ENCODE results near the gene PTK6.
A peak's percentile ranks its signal among the peaks of the same experiment; 100 is the strongest.

The PTK6 gene

GRCh38 chr20:63496596-63497120 lies 40.5 kb downstream of the PTK6 start:
- no peak for TF ChIP-seq TSHZ2 (CRISPR knock-in tag; IDR thresholded peaks at IDR 0.05)
- TF ChIP-seq POU6F1 (CRISPR knock-in tag; IDR thresholded peaks at IDR 0.05; ENCODE audit: borderline replicate concordance, low read depth): no peak
- no peak for TF ChIP-seq ESRRG (CRISPR knock-in tag; IDR thresholded peaks at IDR 0.05)
- TF ChIP-seq TCF4 (CRISPR knock-in tag; IDR thresholded peaks at IDR 0.05; ENCODE audit: borderline replicate concordance): no peak
- TF ChIP-seq ISL1 (CRISPR knock-in tag; IDR thresholded peaks at IDR 0.05): no peak
- no peak for TF ChIP-seq PPARA (CRISPR knock-in tag; IDR thresholded peaks at IDR 0.05; ENCODE audit: borderline replicate concordance)
- no peak for TF ChIP-seq SNAI2 (CRISPR knock-in tag; IDR thresholded peaks at IDR 0.05)
- no peak for TF ChIP-seq TOX (CRISPR knock-in tag; IDR thresholded peaks at IDR 0.05; ENCODE audit: borderline replicate concordance)
- no peak for TF ChIP-seq ZC3H10 (CRISPR knock-in tag; IDR thresholded peaks at IDR 0.05)
- no peak for TF ChIP-seq PATZ1 (CRISPR knock-in tag; IDR thresholded peaks at IDR 0.05; ENCODE audit: borderline replicate concordance)
- TF ChIP-seq ZNF565 (CRISPR knock-in tag; conservative IDR thresholded peaks at IDR 0.05; ENCODE audit: low read depth): no peak
- no peak for TF ChIP-seq CSRNP3 (CRISPR knock-in tag; IDR thresholded peaks at IDR 0.05)
- no peak for TF ChIP-seq GLIS3 (CRISPR knock-in tag; IDR thresholded peaks at IDR 0.05)
- TF ChIP-seq ZFP3 (CRISPR knock-in tag; IDR thresholded peaks at IDR 0.05): no peak
- TF ChIP-seq, protein P1, sequence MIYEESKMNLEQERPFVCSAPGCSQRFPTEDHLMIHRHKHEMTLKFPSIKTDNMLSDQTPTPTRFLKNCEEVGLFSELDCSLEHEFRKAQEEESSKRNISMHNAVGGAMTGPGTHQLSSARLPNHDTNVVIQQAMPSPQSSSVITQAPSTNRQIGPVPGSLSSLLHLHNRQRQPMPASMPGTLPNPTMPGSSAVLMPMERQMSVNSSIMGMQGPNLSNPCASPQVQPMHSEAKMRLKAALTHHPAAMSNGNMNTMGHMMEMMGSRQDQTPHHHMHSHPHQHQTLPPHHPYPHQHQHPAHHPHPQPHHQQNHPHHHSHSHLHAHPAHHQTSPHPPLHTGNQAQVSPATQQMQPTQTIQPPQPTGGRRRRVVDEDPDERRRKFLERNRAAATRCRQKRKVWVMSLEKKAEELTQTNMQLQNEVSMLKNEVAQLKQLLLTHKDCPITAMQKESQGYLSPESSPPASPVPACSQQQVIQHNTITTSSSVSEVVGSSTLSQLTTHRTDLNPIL (CRISPR knock-in tag; IDR thresholded peaks at IDR 0.05; ENCODE audit: low read depth): no peak
- TF ChIP-seq OSR1 (CRISPR knock-in tag; IDR thresholded peaks at IDR 0.05): no peak
- no peak for TF ChIP-seq ARNTL (CRISPR knock-in tag; IDR thresholded peaks at IDR 0.05; ENCODE audit: borderline replicate concordance, low read depth)
- ATAC-seq: peak; percentile 36

DNA sequence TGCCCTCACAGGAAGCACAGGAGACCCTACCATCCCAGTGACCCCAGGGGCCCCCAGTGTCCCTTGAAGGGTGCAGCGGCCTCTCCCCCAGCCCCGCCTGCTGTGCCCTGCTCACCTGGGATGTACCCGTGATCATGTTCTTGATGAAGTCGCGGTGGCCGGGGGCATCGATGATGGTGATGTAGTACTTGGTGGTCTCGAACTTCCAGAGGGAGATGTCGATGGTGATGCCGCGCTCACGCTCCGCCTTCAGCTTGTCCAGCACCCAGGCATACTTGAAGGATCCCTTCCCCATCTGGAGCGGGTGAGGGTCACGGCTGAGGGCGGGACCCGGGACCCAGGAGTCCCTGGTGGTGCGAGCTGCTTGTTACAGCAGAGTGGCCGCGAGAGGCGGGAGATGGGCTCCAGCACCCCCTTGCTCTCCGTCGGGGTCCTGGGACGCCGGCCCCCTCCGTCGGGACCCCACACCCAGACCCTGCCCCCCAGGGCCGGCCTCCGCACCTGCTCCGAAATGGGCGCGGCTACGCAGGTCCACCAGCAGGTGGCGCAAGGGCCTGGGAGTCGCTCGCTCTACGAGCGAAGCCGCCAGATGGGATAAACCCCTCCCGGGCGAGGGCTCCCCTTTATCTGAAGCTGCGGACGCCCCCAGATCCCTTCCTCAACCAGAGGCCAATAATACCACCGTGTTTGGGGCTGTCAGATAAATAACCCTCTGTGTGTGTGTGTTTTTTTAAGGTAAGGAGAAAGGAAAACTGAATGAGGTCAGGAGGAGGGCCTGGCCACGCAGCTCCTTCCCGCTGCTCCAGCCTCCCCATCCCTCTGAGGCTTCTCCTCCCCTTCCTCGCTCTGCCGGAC lies 41.2 kb downstream of the PTK6 start:
- ATAC-seq: peak; percentile 68
- TF ChIP-seq TOX (CRISPR knock-in tag; IDR thresholded peaks at IDR 0.05; ENCODE audit: borderline replicate concordance) (no peak), PPARA (CRISPR knock-in tag; IDR thresholded peaks at IDR 0.05; ENCODE audit: borderline replicate concordance) (no peak), RARB (CRISPR knock-in tag; IDR thresholded peaks at IDR 0.05) (no peak), CSRNP3 (CRISPR knock-in tag; IDR thresholded peaks at IDR 0.05) (no peak), ZFP30 (CRISPR knock-in tag; IDR thresholded peaks at IDR 0.05) (no peak), TCF4 (CRISPR knock-in tag; IDR thresholded peaks at IDR 0.05; ENCODE audit: borderline replicate concordance) (no peak), ZNF565 (CRISPR knock-in tag; conservative IDR thresholded peaks at IDR 0.05; ENCODE audit: low read depth) (no peak), GLIS3 (CRISPR knock-in tag; IDR thresholded peaks at IDR 0.05) (no peak), CSDC2 (CRISPR knock-in tag; IDR thresholded peaks at IDR 0.05) (no peak), ESRRG (CRISPR knock-in tag; IDR thresholded peaks at IDR 0.05) (no peak), BACH2 (CRISPR knock-in tag; IDR thresholded peaks at IDR 0.05; ENCODE audit: borderline replicate concordance) (no peak), ARNTL (CRISPR knock-in tag; IDR thresholded peaks at IDR 0.05; ENCODE audit: borderline replicate concordance, low read depth) (no peak), ISL1 (CRISPR knock-in tag; IDR thresholded peaks at IDR 0.05) (no peak), SNAI2 (CRISPR knock-in tag; IDR thresholded peaks at IDR 0.05) (no peak), PATZ1 (CRISPR knock-in tag; IDR thresholded peaks at IDR 0.05; ENCODE audit: borderline replicate concordance) (no peak)
- TF ChIP-seq, protein P1 (CRISPR knock-in tag; IDR thresholded peaks at IDR 0.05; ENCODE audit: low read depth): no peak
